Measurements from ENCODE around the gene PITX3. TPM values are rescaled to one million over a fixed set of nuclear protein-coding genes. Genes with fewer than 3 reads are reported as not detected.

Gene PITX3
- polyA plus RNA-seq, 1 of the 3 experiments (the other 2 are of a cell fraction) = not detected

- POLR2A ChIA-PET = no interaction called here
- CTCF ChIA-PET = no interaction called here
Observed at GRCh38 chr10:102202386-102202785, 38.9 kb downstream of the PITX3 start.

More at GRCh38 chr10:102202386-102202785, 38.9 kb downstream of the PITX3 start:
- H3K9me3 ChIP-seq = peaks cover 4% of the 10 kb centered on the region; the same call in 1 of the 2 replicates
- H3K27me3 ChIP-seq (ENCODE audit: insufficient read depth) = no peaks in the 10 kb centered on the region; the same call in 1 of the 2 replicates
- DNase-seq = no peak
- no peak overlapping the region for H3K4me3 ChIP-seq (ENCODE audit: low read depth in 2 of 2, low read length in 1 of 2)
- no peak overlapping the region; the same call in 1 of the 2 replicates for H2AFZ ChIP-seq (ENCODE audit: low read depth)
- no peaks in the 10 kb centered on the region for H3K79me2 ChIP-seq (ENCODE audit: insufficient read depth)
- peaks cover 0 to 3% of the 10 kb centered on the region in 2 experiments; a peak in 1 of 4 replicates for H3K4me1 ChIP-seq (ENCODE audit: control insufficient read depth in 1 of 2, insufficient read depth in 2 of 2, low read depth in 1 of 2, low read length in 1 of 2)
- no peak overlapping the region for H3K27ac ChIP-seq (ENCODE audit: low read depth in 2 of 2, low read length in 1 of 2)
- 17% methylated on average over 1 of the region's 1 CpG for WGBS (ENCODE audit: low lambda C conversion rate)
- no peaks in the 10 kb centered on the region for H3F3A ChIP-seq (replicated peaks; ENCODE audit: insufficient read depth)
- H3K9me2 ChIP-seq = no peaks in the 10 kb centered on the region
- no peak overlapping the region for H3K9ac ChIP-seq
- H3K36me3 ChIP-seq (replicated peaks in 1 of 2; ENCODE audit: control insufficient read depth in 1 of 2, insufficient read depth in 2 of 2, low read length in 1 of 2) = no peaks in the 10 kb centered on the region
- no peaks in the 10 kb centered on the region for H4K20me1 ChIP-seq (ENCODE audit: insufficient read depth)
- no peak for TF ChIP-seq IRF3 (IDR thresholded peaks at IDR 0.05; ENCODE audit: low read depth, low read length)
- no peak for TF ChIP-seq RAD21 (IDR thresholded peaks at IDR 0.05; ENCODE audit: low read length)
- TF ChIP-seq USF1 (IDR thresholded peaks at IDR 0.05; ENCODE audit: borderline replicate concordance, low read depth) = no peak
- no peak for TF ChIP-seq CHD2 (IDR thresholded peaks at IDR 0.05; ENCODE audit: low read length, partially characterized antibody)
- TF ChIP-seq FOXM1 (IDR thresholded peaks at IDR 0.05; ENCODE audit: low read depth) = no peak
- no peak for TF ChIP-seq RXRA (IDR thresholded peaks at IDR 0.05; ENCODE audit: borderline replicate concordance, low read depth)
- TF ChIP-seq MAX (IDR thresholded peaks at IDR 0.05; ENCODE audit: low read depth) = no peak
- TF ChIP-seq USF2 (IDR thresholded peaks at IDR 0.05; ENCODE audit: borderline replicate concordance, low read depth, low read length) = no peak
- no peak for TF ChIP-seq GABPA (IDR thresholded peaks at IDR 0.05; ENCODE audit: low read depth)
- TF ChIP-seq TAF1 (IDR thresholded peaks at IDR 0.05; ENCODE audit: borderline replicate concordance, low read depth, low read length) = no peak
- TF ChIP-seq GATA2 (CRISPR knock-in tag; IDR thresholded peaks at IDR 0.05) = no peak
- TF ChIP-seq POLR2AphosphoS5 (IDR thresholded peaks at IDR 0.05; ENCODE audit: low read depth, low read length) = no peak
- no peak for TF ChIP-seq PBX3 (IDR thresholded peaks at IDR 0.05)
- no peak for TF ChIP-seq NFIC (IDR thresholded peaks at IDR 0.05; ENCODE audit: borderline replicate concordance)
- TF ChIP-seq MXI1 (IDR thresholded peaks at IDR 0.05; ENCODE audit: low read depth, low read length) = no peak
- no peak overlapping the region for H3K4me2 ChIP-seq

Data from SK-N-SH (cell line).